Measurements from ENCODE around the gene DCANP1. TPM values are rescaled to one million over a fixed set of nuclear protein-coding genes. Genes with fewer than 3 reads are reported as not detected.
A peak's percentile ranks its signal among the peaks of the same experiment; 100 is the strongest.

The DCANP1 gene
- total RNA-seq, 4 donors from 2014 or later = 0.26 TPM; not detected in 3

- Histone ChIP-seq H3K36me3 (no peaks in the 10 kb centered on the region), H3K4me3 (no peak overlapping the region), H3K9me3 (no peaks in the 10 kb centered on the region), H3K4me1 (peaks cover 11 to 27% (median 23%) of the 10 kb centered on the region in 4 donors), H3K27ac (replicated peaks in 1 of 4) (no peak overlapping the region), H3K27me3 (no peaks in the 10 kb centered on the region)
- DNase-seq (ENCODE audit: extremely low spot score) = no peak
- intact Hi-C loops (cut with DNase I) = no loop called here
- TF ChIP-seq POLR2A (IDR thresholded peaks at IDR 0.05; ENCODE audit: low read depth) (no peak), CTCF (IDR thresholded peaks at IDR 0.05) (no peak), POLR2AphosphoS5 (IDR thresholded peaks at IDR 0.05) (no peak)
- 80% methylated on average over 2 of the region's 2 CpGs for WGBS
Measured at GRCh38 chr5:135402031-135402430, 45.1 kb downstream of the DCANP1 start.

- WGBS = 68% methylated on average over 5 of the region's 5 CpGs
- no peaks in the 10 kb centered on the region for H3K9me3 ChIP-seq
- no peak overlapping the region for H3K27ac ChIP-seq (replicated peaks in 1 of 4)
- no peak overlapping the region for H3K4me3 ChIP-seq
- no peak for DNase-seq (ENCODE audit: extremely low spot score)
- no peaks in the 10 kb centered on the region for H3K27me3 ChIP-seq
- H3K36me3 ChIP-seq = no peaks in the 10 kb centered on the region
- peaks cover 23 to 38% (median 35%) of the 10 kb centered on the region in 4 donors for H3K4me1 ChIP-seq
- no peak for TF ChIP-seq POLR2AphosphoS5 (IDR thresholded peaks at IDR 0.05)
- TF ChIP-seq EP300 (IDR thresholded peaks at IDR 0.05) = no peak
- TF ChIP-seq POLR2A (IDR thresholded peaks at IDR 0.05; ENCODE audit: low read depth) = no peak
- TF ChIP-seq CTCF (IDR thresholded peaks at IDR 0.05) = no peak
- intact Hi-C loops (cut with DNase I) = no loop called here
Measured at GRCh38 chr5:135400866-135401265, 46.3 kb downstream of the DCANP1 start.

- intact Hi-C loops (cut with DNase I) = loop anchor here (2.0 kb wide), 1 partner anchor 25 kb away; no protein-coding TSS in a partner anchor
- no peaks in the 10 kb centered on the region for H3K9me3 ChIP-seq
- no peaks in the 10 kb centered on the region for H3K36me3 ChIP-seq
- 30% methylated on average over 20 of the region's 25 CpGs for WGBS
- H3K4me3 ChIP-seq = peak overlapping the region; percentile 85 to 95 (median 94)
- H3K27me3 ChIP-seq = no peaks in the 10 kb centered on the region
- H3K4me1 ChIP-seq = peaks cover 32 to 47% (median 43%) of the 10 kb centered on the region in 4 donors
- TF ChIP-seq CTCF (IDR thresholded peaks at IDR 0.05) (no peak), POLR2AphosphoS5 (IDR thresholded peaks at IDR 0.05) (no peak), EP300 (IDR thresholded peaks at IDR 0.05) (no peak), POLR2A (IDR thresholded peaks at IDR 0.05; ENCODE audit: low read depth) (no peak)
- DNase-seq (ENCODE audit: extremely low spot score) = no peak
- H3K27ac ChIP-seq (replicated peaks in 1 of 4) = peak overlapping the region; percentile 90 to 93 (median 92)
Measured at GRCh38 chr5:135399794-135400542, 47.2 kb downstream of the DCANP1 start.

DNA sequence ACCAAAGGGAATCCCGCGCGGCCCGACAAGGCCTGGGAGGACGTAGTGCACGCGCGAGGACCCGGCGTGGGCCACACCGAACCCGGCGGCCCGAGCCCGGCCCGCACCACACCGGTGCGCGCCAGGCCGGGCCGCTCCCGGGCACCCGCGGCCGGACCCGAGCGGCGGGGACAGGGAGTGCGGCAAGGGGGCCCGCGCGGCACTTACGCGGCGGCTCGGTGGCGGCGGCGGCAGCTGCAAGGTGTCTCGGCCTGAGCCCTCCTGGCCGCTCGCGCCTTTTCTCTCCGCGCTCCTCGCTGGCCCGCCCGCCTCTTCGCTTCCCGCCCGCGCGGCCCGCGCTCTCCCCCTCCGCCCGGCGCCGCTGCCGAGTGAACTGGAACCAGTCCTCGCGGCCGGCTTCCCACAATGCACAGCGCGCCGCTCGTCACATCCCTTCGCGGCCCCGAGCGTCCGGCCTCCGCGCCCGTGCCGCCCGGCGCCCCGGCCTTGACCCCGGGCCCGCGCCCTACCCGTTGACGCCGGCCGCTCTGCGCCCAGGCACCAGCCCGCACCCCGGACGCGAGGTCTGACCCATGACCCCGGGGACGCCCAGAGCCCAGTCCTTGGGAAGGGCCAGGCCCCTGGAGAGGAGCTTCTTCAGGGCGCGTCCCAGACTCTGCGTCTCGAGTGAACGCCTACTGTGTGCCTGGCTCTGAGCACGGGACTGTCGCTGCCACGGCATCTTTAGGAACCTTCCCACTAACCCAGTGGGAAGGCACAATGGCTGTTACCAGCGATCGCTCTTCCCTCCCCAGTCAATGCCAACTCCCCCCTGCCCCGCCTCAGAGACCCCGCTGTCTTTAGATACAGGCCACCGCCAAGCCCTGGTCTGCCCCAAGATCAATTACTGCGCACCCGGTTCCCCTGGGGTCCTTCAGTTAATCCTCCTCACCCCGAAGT is 48.0 kb downstream of the DCANP1 start, which contains the start of gene MACROH2A1:
Gene MACROH2A1, minus strand, starts transcription at position 377 of the 939 bp plus-strand sequence. CDS start 10,138 bp downstream, outside the sequence.
- 0% methylated on average over 7 of the region's 109 CpGs for WGBS
- intact Hi-C loops (cut with DNase I) = loop anchor here (2.0 kb wide), 1 partner anchor 24 kb away; no protein-coding TSS in a partner anchor
- H3K27ac ChIP-seq (replicated peaks in 1 of 4) = peak within 1 kb of the TSS; percentile 90 to 93 (median 92)
- H3K36me3 ChIP-seq = no peaks in the 10 kb centered on the region
- DNase-seq (ENCODE audit: extremely low spot score) = peak; percentile 95
- H3K4me3 ChIP-seq = peak within 1 kb of the TSS; percentile 85 to 95 (median 94)
- H3K9me3 ChIP-seq = no peaks in the 10 kb centered on the region
- H3K4me1 ChIP-seq = peaks cover 40 to 56% (median 51%) of the 10 kb centered on the region in 4 donors
- H3K27me3 ChIP-seq = no peaks in the 10 kb centered on the region
- TF ChIP-seq EP300 (IDR thresholded peaks at IDR 0.05) (no peak), POLR2AphosphoS5 (IDR thresholded peaks at IDR 0.05) (peak; percentile 92 to 93), POLR2A (IDR thresholded peaks at IDR 0.05; ENCODE audit: low read depth) (peak; percentile 87), CTCF (IDR thresholded peaks at IDR 0.05) (peak in 2 of 3 experiments; percentile 19 to 24)

Measured in esophagus muscularis mucosa (tissue), 4 donors.